Measurements from ENCODE around the gene IRS1.
A peak's percentile ranks its signal among the peaks of the same experiment; 100 is the strongest.
"Not testable (repeated sequence)": the region's sequence is repeated elsewhere in the genome, so short reads cannot be mapped to it uniquely, and the experiment has no call there.

Gene IRS1

DNA sequence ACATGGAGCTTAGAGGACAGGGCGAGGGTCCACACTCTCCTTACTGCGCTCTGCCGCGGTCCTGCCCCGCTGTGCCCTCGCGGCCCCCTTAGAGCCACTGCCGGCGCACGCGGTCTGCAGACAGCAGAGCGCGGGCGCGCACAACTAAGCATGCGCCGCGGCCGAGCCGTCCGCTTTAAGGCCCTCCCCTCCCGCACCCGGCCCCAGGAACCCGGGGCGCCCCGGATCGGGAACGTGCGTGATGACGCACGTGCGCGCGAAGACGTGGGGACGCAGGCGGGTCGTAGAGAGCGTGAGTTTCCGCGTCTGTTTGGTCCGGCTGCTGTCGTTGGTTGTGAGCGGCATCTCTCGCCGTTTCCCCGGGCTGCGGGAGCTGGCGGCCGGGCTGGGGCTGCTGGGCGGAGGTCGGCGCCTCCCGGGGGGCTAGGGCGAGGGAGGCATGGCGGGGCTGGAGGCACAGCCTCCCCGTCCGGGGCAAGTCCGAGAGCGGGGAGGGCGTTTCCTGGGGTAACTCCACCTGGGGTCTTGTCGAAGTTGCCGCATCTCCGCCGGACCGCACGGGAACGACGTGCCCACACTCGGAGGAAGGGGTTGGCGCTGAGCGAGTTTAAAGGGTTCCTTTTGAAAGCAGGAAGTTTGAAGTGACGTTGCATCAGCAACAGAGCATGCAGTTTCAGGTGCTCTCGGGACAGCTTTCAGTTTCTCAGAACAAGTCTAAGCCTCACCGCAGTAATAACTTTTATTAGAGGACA lies 36.4 kb upstream of the IRS1 start, which contains the start of gene RHBDD1:
Gene RHBDD1, plus strand, starts transcription at position 259 of the 752 bp plus-strand sequence. CDS start 28,640 bp downstream, outside the sequence.
- Histone ChIP-seq H3K36me3 (no peaks in the 10 kb centered on the region), H3K9me3 (no peaks in the 10 kb centered on the region), H3K27me3 (no peaks in the 10 kb centered on the region), H3K4me3 (ENCODE audit: low read depth, low read length) (peak within 1 kb of the TSS; percentile 67), H3K4me1 (no peaks in the 10 kb centered on the region)
- peak; percentile 94 for DNase-seq
- TF ChIP-seq, protein P1, sequence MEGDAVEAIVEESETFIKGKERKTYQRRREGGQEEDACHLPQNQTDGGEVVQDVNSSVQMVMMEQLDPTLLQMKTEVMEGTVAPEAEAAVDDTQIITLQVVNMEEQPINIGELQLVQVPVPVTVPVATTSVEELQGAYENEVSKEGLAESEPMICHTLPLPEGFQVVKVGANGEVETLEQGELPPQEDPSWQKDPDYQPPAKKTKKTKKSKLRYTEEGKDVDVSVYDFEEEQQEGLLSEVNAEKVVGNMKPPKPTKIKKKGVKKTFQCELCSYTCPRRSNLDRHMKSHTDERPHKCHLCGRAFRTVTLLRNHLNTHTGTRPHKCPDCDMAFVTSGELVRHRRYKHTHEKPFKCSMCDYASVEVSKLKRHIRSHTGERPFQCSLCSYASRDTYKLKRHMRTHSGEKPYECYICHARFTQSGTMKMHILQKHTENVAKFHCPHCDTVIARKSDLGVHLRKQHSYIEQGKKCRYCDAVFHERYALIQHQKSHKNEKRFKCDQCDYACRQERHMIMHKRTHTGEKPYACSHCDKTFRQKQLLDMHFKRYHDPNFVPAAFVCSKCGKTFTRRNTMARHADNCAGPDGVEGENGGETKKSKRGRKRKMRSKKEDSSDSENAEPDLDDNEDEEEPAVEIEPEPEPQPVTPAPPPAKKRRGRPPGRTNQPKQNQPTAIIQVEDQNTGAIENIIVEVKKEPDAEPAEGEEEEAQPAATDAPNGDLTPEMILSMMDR (IDR thresholded peaks at IDR 0.05; ENCODE audit: low read depth, low read length), result no peak

DNA sequence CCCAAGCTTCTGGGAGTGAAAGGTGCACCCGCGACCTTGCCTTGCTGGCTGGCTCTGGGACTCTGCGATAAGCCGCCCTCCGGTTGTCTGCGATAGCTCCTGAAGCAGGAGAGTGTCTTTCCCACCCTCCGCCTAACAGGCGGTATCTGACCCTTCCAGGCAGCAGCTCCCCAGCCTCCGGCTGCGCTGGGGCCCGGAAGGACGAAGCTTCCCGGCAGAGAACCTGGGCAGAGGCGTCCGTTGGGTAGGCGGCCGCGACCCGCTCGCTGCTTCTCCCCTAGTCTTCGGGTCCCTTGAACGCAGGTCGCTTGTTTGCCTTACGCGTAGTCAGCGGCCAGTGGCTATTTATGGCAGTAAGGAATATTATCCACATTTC lies 35.8 kb upstream of the IRS1 start:
- no peak for DNase-seq
- no peaks in the 10 kb centered on the region for H3K9me3 ChIP-seq
- peak overlapping the region; percentile 67 for H3K4me3 ChIP-seq (ENCODE audit: low read depth, low read length)
- no peaks in the 10 kb centered on the region for H3K4me1 ChIP-seq
- H3K36me3 ChIP-seq, result no peaks in the 10 kb centered on the region
- H3K27me3 ChIP-seq, result no peaks in the 10 kb centered on the region
- TF ChIP-seq, protein P1 (IDR thresholded peaks at IDR 0.05; ENCODE audit: low read depth, low read length), result no peak

DNA sequence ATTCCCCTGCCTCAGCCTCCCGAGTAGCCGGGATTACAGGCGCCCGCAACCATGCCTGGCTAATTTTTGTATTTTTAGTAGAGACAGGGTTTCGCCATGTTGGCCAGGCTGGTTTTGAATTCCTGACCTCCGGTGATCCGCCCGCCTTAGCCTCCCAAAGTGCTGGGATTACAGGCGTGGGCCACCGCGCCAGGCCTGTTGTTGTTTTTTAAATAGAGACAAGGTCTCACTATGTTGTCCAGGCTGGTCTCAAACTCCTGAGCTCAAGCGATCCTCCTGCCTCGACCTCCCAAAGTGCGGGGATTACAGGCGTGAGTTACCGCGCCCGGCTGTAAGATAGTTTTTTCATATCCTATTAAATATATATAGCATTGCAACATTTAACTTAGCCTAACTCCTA lies 35.3 kb upstream of the IRS1 start:
- H3K4me3 ChIP-seq (ENCODE audit: low read depth, low read length); H3K36me3 ChIP-seq; DNase-seq; H3K9me3 ChIP-seq; H3K4me1 ChIP-seq; H3K27me3 ChIP-seq: not testable (repeated sequence)

GRCh38 chr2:226832061-226832460 lies 32.4 kb upstream of the IRS1 start:
- H3K9me3 ChIP-seq, result no peaks in the 10 kb centered on the region
- no peaks in the 10 kb centered on the region for H3K36me3 ChIP-seq
- no peaks in the 10 kb centered on the region for H3K4me1 ChIP-seq
- no peak for DNase-seq
- no peaks in the 10 kb centered on the region for H3K27me3 ChIP-seq
- no peak overlapping the region for H3K4me3 ChIP-seq (ENCODE audit: low read depth, low read length)
- TF ChIP-seq, protein P1 (IDR thresholded peaks at IDR 0.05; ENCODE audit: low read depth, low read length), result no peak

DNA sequence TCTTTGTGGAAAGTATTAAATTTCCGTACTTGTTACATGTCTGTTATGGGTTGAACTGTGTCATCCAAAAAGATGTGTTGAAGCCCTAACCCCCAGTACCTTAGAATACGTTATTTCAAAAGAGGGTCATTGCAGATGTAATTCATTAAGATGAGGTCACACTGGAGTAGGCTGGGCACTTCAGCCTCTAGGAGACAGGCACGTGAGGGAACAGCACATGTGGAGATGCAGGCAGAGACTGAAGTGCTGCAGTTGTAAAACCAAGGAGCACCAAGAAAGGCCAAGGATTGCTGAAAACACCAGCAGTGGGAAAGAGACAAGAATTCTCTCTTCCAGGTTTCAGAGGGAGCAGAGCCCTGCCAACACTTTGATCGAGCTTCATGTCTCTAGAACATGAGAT lies 31.6 kb upstream of the IRS1 start:
- H3K4me1 ChIP-seq, result no peaks in the 10 kb centered on the region
- H3K9me3 ChIP-seq, result no peaks in the 10 kb centered on the region
- DNase-seq, result no peak
- TF ChIP-seq, protein P1 (IDR thresholded peaks at IDR 0.05; ENCODE audit: low read depth, low read length), result no peak
- H3K27me3 ChIP-seq, result no peaks in the 10 kb centered on the region
- H3K4me3 ChIP-seq (ENCODE audit: low read depth, low read length), result no peak overlapping the region
- H3K36me3 ChIP-seq, result no peaks in the 10 kb centered on the region

- Histone ChIP-seq H3K4me1 (peaks cover 5% of the 10 kb centered on the region; the same call in 1 of the 2 replicates), H3K27me3 (no peaks in the 10 kb centered on the region), H3K4me3 (ENCODE audit: low read depth, low read length) (no peak overlapping the region), H3K36me3 (no peaks in the 10 kb centered on the region), H3K9me3 (no peaks in the 10 kb centered on the region)
- no peak for DNase-seq
- TF ChIP-seq, protein P1 (IDR thresholded peaks at IDR 0.05; ENCODE audit: low read depth, low read length), result no peak
Observed at GRCh38 chr2:226829721-226830631, 30.4 kb upstream of the IRS1 start.

Data from BE2C (cell line).